Stromal cell of bone marrow (primary cell): ENCODE results near the gene LAS1L.
"Not testable (repeated sequence)": the region's sequence is repeated elsewhere in the genome, so short reads cannot be mapped to it uniquely, and the experiment has no call there.

Experiments
- DNase-seq: peaks from one replicate; pipeline ENCODE4 v3.0.0-alpha.2; 2012; ENCODE audit warnings: low read depth

LAS1L gene

DNA sequence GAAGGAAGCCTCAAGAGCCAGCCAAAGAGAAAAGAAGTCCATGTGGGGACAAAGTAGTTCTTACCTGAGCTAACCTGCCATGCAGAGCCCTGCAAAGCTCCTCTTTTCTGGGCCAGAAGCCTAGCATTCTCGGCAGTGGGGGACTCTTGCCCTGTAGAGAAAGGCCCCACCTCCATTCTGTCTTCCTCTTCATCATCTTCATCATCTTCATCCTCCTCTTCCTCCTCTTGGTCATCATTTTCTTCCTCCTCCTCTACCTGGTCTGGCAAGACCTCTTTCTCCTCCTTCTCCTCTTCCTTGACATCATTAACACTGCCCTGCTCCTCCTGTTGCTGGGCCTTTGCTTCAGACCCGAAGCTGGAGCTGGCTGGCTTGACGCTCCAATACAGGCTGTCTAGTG is 16.7 kb downstream of the LAS1L start:
- DNase-seq, result no peak

DNA sequence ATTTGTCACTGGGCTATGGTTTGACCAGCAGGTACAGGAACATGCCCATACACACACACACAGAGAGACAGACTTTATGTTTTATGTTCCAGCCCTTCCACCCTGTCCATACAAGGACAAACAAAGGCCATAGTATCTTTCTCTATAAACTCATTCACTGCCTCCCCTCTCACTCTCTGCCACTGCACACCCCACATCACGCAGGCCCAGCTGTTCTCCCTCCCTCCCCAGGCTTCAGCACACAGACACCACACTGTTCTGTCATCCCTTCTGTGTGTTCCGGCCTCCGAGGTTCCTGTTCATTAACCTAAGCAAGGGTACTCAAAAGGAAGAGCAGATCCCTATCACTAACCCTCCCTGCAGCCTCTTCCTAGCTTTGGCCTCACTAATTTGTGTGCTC is 17.8 kb downstream of the LAS1L start:
- no peak for DNase-seq

DNA sequence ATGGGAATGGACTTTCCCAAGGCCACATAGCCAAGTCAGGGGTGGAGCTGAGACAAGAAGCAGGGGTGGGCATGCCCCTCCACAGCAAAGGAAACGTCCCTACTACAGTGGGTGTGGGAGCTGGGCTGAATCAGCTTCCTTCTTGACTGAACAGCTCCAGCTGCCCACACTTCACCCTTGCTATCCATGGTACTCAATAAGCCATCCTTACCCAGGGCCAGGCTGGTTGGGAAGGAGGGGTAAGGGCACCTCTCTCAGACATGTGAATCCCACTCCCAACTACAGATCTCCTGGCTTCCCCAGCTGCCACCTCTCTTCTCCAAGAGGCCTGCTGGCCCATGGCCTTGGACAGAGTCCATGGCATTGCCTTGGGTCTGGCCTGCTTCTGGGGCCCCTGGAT is 21.0 kb downstream of the LAS1L start:
- no peak for DNase-seq

DNA sequence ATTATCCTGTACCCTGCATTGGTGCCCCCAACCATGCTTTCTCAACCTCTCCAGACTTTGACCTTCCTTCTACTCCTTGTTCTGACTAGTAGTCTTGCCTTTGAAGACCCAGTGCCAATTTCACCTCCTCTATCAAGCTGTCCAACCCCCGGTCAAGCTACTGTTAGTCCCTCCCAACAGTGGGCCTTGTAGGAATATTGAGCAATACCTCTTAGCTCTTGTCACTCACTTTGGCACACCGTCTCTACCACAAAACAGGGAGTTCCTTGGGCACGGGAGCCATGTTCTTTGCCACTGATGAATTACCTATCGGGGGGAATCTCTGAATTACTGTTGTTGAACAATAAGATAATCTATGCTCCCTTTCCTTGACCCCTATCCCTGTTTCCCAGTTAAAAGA is 25.2 kb downstream of the LAS1L start:
- no peak for DNase-seq

DNA sequence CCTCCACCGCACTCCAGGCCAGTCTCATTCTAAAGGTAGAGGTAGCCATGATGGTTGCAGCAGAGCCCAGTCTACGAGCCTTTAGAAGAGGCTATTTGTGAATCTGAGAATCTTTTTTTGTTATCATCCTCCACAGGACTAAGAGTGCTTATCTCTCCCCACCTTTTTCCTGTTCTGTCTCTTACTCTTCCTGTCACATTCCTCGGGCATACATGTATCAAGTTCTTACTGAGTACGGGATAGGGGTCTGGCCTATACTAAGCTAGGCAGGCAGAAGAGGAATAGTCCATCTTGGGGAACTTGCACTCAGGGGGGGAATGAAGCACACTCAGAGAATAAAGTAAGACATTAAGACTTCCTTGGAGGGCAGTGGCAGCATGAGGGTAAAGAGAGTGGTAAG is 25.7 kb downstream of the LAS1L start:
- no peak for DNase-seq

DNA sequence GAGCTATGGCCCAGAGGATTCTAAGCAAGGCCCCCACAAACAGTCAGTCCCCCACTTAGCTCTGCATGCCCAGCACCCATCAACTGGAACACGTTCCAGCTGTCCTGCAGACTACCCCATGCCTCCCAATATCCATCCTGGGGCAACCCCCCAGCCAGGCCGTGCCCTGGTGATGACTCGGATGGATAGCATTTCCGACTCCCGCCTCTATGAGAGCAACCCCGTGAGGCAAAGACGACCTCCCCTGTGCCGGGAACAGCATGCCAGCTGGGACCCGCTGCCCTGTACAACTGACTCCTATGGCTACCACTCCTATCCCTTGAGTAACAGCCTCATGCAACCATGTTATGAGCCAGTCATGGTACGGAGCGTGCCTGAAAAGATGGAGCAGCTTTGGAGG is 32.0 kb downstream of the LAS1L start:
- DNase-seq, result no peak

DNA sequence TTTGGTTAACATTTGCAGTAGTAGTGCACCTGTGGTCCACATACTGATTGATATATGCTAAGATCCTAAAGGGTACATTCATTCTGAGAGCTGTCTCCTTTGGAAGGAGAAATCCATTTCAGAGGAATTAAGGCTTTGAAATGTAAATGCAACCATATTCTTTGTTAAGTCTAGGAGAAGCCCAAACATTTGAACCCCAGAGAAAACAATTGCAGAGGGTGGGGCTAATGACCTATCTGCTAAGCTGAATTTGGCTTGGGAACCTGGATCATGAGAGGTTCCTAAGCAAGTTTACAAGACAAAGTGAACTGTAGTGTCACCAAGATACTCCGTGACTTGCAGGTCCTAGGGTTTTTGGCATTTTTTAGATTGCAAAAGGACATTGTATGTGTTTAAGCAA is 41.2 kb downstream of the LAS1L start:
- DNase-seq, result no peak

DNA sequence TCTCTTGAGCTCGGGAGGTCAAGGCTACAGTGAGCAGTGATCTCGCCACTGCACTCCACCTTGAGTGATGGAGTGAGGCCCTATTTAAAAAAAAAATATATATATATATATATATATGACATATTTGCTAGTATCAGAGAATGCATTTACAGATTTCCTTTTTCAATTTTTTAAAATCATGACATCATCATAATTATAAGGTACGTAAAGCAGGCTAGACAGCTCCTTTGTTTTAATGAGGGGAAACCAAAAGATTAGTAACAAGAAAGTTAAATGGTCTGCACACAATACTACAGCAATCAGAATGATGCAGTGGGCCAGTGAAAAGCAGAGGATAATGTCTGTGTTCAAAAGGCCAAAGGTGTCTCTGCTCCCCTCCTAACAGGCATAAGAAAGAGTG is 43.0 kb downstream of the LAS1L start:
- DNase-seq, result no peak

DNA sequence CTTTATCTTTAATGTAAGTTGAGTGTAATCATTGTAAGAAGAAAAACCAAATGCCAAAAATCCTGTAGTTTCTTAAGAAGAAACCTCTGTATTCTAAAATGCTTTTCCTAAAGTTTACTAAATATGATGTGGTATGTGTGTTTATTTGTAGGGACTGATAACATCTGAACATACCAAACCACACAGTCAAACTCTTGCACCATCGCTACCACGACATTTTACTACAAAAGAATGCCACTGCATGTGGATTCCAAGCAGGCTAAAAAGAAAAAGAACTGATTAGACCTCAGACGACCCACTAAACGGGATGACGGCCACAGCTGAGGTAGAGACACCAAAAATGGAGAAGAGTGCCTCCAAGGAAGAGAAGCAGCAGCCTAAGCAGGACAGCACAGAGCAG is 46.1 kb downstream of the LAS1L start:
- no peak for DNase-seq

DNA sequence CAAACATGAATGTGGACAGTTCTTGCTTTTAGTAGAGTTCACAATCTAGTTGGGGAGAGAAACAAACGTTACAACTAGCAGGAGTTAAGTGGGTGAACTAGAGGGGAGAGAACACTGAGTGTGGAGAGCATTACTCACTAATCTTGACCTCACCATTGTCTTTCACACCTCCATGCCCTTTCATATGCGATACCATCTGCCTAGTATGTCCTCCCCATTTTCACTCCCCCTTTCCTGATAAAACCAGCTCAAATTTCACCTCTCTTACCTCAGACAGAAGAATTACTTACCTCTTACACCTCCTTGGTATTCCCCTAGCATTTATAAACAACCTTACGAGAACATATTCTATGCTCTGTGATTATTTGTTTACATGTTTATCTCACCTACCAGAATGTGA is 53.6 kb downstream of the LAS1L start:
- DNase-seq, result no peak

DNA sequence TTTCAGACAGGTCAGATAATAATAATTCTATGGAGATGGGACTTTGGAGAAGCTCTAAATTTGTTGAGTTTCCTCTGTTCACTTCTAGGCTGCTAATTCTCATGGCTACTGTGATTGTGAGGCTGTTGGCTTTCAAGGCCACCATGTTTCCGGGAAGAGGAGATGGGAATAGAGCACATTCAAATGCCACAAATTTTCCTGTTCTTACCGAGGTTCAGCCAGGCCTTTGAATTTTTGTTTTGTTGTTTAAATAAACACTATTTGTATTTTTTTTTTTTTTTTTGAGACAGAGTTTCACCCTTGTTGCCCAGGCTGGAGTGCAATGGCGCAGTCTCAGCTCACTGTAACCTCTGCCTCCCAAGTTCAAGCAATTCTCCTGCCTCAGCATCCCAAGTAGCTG is 55.5 kb downstream of the LAS1L start:
- not testable (repeated sequence) for DNase-seq

DNA sequence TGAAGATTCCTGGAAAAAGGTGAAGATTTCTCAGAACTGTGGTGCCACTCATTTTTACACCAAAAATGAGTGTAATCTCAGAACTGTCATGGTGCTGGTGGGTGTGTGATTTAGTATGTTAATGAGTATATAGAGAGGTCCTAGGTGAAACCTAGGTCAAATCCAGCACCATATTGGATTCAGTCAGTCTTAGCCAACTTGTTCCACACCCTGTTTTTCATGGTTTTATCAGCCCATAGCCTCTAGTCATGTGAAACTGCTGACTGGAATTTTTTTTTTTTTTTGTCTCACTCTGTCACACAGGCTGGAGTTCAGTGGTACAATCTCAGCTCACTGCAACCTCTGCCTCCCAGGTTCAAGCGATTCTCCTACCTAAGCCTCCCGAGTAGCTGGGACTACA is 58.0 kb downstream of the LAS1L start:
- no peak for DNase-seq

DNA sequence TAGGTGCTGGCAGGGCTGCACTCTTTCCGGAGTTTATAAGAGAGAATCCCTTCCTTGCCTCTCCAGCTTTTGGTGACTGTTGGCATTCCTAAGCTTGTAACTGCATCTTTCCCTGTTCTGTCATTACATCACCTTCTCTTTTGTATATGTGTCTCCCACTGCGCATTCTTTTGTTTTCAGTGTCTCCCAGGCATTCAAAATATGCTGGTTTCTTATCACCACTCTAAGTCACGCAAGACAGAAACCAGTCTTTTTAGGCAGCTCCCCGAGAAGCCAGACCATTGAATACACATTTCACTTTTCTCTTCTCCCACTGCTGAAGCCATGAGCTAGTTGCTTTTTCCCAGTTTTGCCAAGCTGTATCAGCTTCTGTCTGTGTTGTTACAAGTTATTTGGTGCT is 71.0 kb downstream of the LAS1L start:
- DNase-seq, result no peak
